H1 (cell line): ENCODE measurements around the gene WWC2. TPM values are rescaled to one million over a fixed set of nuclear protein-coding genes. Genes with fewer than 3 reads are reported as not detected.

Source experiments
- CTCF ChIA-PET: fragments of 300-600 bp; sonication (Branson Sonifier 250); formaldehyde crosslinking; loops from one replicate; lab custom pipeline; 2021; ENCODE audit not compliant: partially characterized antibody; lab: Charles Lee
- POLR2A ChIA-PET: fragments of 300-600 bp; sonication (Branson Sonifier 250); formaldehyde crosslinking; loops from one replicate; lab custom pipeline; 2021; ENCODE audit warnings: inconsistent platforms; ENCODE audit not compliant: partially characterized antibody; lab: Charles Lee
- DNase-seq, 2 experiments: peaks; one replicate each; pipeline versions ENCODE4 v3.0.0 to v3.0.0-alpha.2; 2010 to 2022; ENCODE audit warnings: low spot score in 2 of 2, low read depth in 1 of 2, mixed read lengths in 1 of 2
- FAIRE-seq: peaks from 2 replicates; lab custom pipeline; 2011; peaks lifted over from hg19 to GRCh38; lab: Jason Lieb, UNC
- H2AFZ ChIP-seq: 2 replicates; pipeline ENCODE4 v1.8.1; 2012; ENCODE audit warnings: low read length, inconsistent platforms
- H2AK5ac ChIP-seq: 2 replicates; pipeline ENCODE4 v1.6.1; 2013; ENCODE audit warnings: low read depth, low read length
- H2BK120ac ChIP-seq: replicated peaks from 2 replicates; pipeline ENCODE3; 2013; ENCODE audit warnings: low read depth, low read length, inconsistent platforms
- H2BK12ac ChIP-seq: 2 replicates; pipeline ENCODE4 v1.6.1; 2013; ENCODE audit warnings: low read depth, low read length
- H2BK15ac ChIP-seq: 2 replicates; pipeline ENCODE4 v1.6.1; 2013; ENCODE audit warnings: low read length
- H2BK20ac ChIP-seq: 2 replicates; pipeline ENCODE4 v1.6.1; 2013; ENCODE audit warnings: low read length
- H2BK5ac ChIP-seq: 2 replicates; pipeline ENCODE4 v1.6.1; 2013; ENCODE audit warnings: low read depth, low read length
- H3K14ac ChIP-seq: 2 replicates; pipeline ENCODE4 v1.6.1; 2013; ENCODE audit warnings: inconsistent platforms; ENCODE audit not compliant: insufficient read length
- H3K18ac ChIP-seq: 2 replicates; pipeline ENCODE4 v1.6.1; 2013; ENCODE audit warnings: low read length; ENCODE audit errors: extremely low read depth
- H3K23ac ChIP-seq: 2 replicates; pipeline ENCODE4 v1.6.1; 2013; ENCODE audit warnings: inconsistent platforms; ENCODE audit not compliant: insufficient read length
- H3K23me2 ChIP-seq: 2 replicates; pipeline ENCODE4 v1.6.1; 2013; ENCODE audit warnings: low read depth, low read length
- H3K27ac ChIP-seq: 2 replicates; pipeline ENCODE4 v1.6.1; 2011; ENCODE audit warnings: low read depth, low read length, inconsistent platforms
- H3K27me3 ChIP-seq, 4 experiments: replicated peaks in 1 of 4; 1 replicate in 1 of 4; 2 replicates in 3 of 4; pipeline versions ENCODE4 v1.6.1 to v1.8.1; 2011 to 2013; ENCODE audit warnings: low read length in 3 of 4, mild to moderate bottlenecking in 3 of 4, inconsistent platforms in 2 of 4, mixed read lengths in 2 of 4, moderate library complexity in 1 of 4; ENCODE audit not compliant: control insufficient read depth in 3 of 4, insufficient read depth in 3 of 4; ENCODE audit errors: extremely low read depth in 1 of 4
- H3K36me3 ChIP-seq, 4 experiments: 2 replicates each; pipeline versions ENCODE4 v1.6.1 to v1.8.1; 2011 to 2013; ENCODE audit warnings: mild to moderate bottlenecking in 4 of 4, low read length in 3 of 4, moderate library complexity in 2 of 4, control low read depth in 1 of 4, inconsistent platforms in 1 of 4; ENCODE audit not compliant: insufficient read depth in 4 of 4, control insufficient read depth in 2 of 4
- H3K4ac ChIP-seq: replicated peaks from 2 replicates; pipeline ENCODE3; 2013; ENCODE audit warnings: low read length, low read depth, mixed read lengths, inconsistent platforms; ENCODE audit not compliant: insufficient read length
- H3K4me1 ChIP-seq, 4 experiments: replicated peaks in 1 of 4; 1 replicate in 1 of 4; 2 replicates in 3 of 4; pipeline versions ENCODE4 v1.6.1 to v1.8.1; 2011 to 2013; ENCODE audit warnings: low read length in 3 of 4, inconsistent platforms in 2 of 4, mixed read lengths in 1 of 4; ENCODE audit not compliant: insufficient read depth in 4 of 4, control insufficient read depth in 3 of 4
- H3K4me2 ChIP-seq, 2 experiments: 2 replicates each; pipeline versions ENCODE4 v1.6.1 to v1.8.1; 2011 to 2013; ENCODE audit warnings: low read depth in 2 of 2, low read length in 2 of 2, control low read depth in 1 of 2, inconsistent platforms in 1 of 2, mild to moderate bottlenecking in 1 of 2; ENCODE audit not compliant: insufficient read depth in 1 of 2
- H3K4me3 ChIP-seq, 4 experiments: fragments of 200-600, 300-600 bp in 1 of 4; sonication (generic), shearing (Covaris generic), sonication (Bioruptor Twin) in 1 of 4; 2 replicates each; pipeline versions ENCODE4 v1.5.1 to v1.8.1; 2011 to 2016; ENCODE audit warnings: low read length in 4 of 4, low read depth in 3 of 4, control low read depth in 2 of 4, inconsistent platforms in 2 of 4, mild to moderate bottlenecking in 2 of 4, mixed read lengths in 1 of 4, moderate library complexity in 1 of 4; ENCODE audit not compliant: insufficient read depth in 2 of 4; ENCODE audit errors: extremely low read depth in 1 of 4
- H3K56ac ChIP-seq: replicated peaks from 2 replicates; pipeline ENCODE3; 2013; ENCODE audit warnings: low read depth, mild to moderate bottlenecking, mixed read lengths, low read length, inconsistent platforms; ENCODE audit not compliant: insufficient read length
- H3K79me1 ChIP-seq: 2 replicates; pipeline ENCODE4 v1.6.1; 2013; ENCODE audit warnings: low read depth, low read length, control low read depth
- H3K79me2 ChIP-seq, 2 experiments: 2 replicates each; pipeline versions ENCODE4 v1.6.1 to v1.8.1; 2012 to 2013; ENCODE audit warnings: low read length in 2 of 2, mild to moderate bottlenecking in 2 of 2, inconsistent platforms in 1 of 2; ENCODE audit not compliant: insufficient read depth in 2 of 2, control insufficient read depth in 1 of 2
- H3K9ac ChIP-seq, 4 experiments: replicated peaks in 1 of 4; 1 replicate in 1 of 4; 2 replicates in 3 of 4; pipeline versions ENCODE4 v1.6.1 to v1.8.1; 2011 to 2013; ENCODE audit warnings: low read depth in 3 of 4, low read length in 3 of 4, control low read depth in 2 of 4, mild to moderate bottlenecking in 2 of 4, moderate library complexity in 2 of 4, inconsistent platforms in 1 of 4; ENCODE audit errors: extremely low read depth in 1 of 4
- H3K9me3 ChIP-seq, 2 experiments: 2 replicates each; pipeline versions ENCODE4 v1.6.1 to v1.8.1; 2012 to 2013; ENCODE audit warnings: mild to moderate bottlenecking in 2 of 2, moderate library complexity in 2 of 2, control low read depth in 1 of 2, inconsistent platforms in 1 of 2, low read depth in 1 of 2, low read length in 1 of 2, mixed read lengths in 1 of 2; ENCODE audit not compliant: insufficient read depth in 2 of 2
- H4K20me1 ChIP-seq, 2 experiments: replicated peaks in 1 of 2; 2 replicates each; pipeline versions ENCODE3 to v1.8.1; 2011 to 2013; ENCODE audit warnings: inconsistent platforms in 2 of 2, low read length in 2 of 2, mild to moderate bottlenecking in 1 of 2; ENCODE audit not compliant: insufficient read depth in 2 of 2, control insufficient read depth in 1 of 2
- H4K5ac ChIP-seq: 2 replicates; pipeline ENCODE4 v1.6.1; 2013; ENCODE audit warnings: low read length, low read depth, mixed read lengths, inconsistent platforms; ENCODE audit not compliant: insufficient read length
- H4K8ac ChIP-seq: 2 replicates; pipeline ENCODE4 v1.8.0; 2013; ENCODE audit warnings: mild to moderate bottlenecking, moderate library complexity, low read length, inconsistent platforms; ENCODE audit not compliant: insufficient read depth; ENCODE audit errors: extremely low read depth
- H4K91ac ChIP-seq: replicated peaks from 2 replicates; pipeline ENCODE3; 2013; ENCODE audit warnings: low read length, mixed read lengths, inconsistent platforms; ENCODE audit not compliant: insufficient read length
- CHD2 ChIP-seq: IDR thresholded peaks from 2 replicates; pipeline ENCODE4 v1.6.1; 2012; ENCODE audit warnings: low read length, improper control_type of control experiment
- GTF2F1 ChIP-seq: IDR thresholded peaks from 2 replicates; pipeline ENCODE4 v1.6.1; 2012; ENCODE audit warnings: low read depth, low read length, improper control_type of control experiment, borderline replicate concordance
- HDAC6 ChIP-seq: IDR thresholded peaks from one replicate; pipeline ENCODE4 v1.7.1; 2012; ENCODE audit warnings: low read depth, mild to moderate bottlenecking, inconsistent platforms, low read length, moderate library complexity
- KDM1A ChIP-seq: fragments of 200-600, 300-600 bp; sonication (generic); IDR thresholded peaks from 2 replicates; pipeline ENCODE4 v1.7.1; 2016; ENCODE audit warnings: mild to moderate bottlenecking, low read length, borderline replicate concordance
- RFX5 ChIP-seq: IDR thresholded peaks from 2 replicates; pipeline ENCODE4 v1.6.1; 2011; ENCODE audit warnings: low read depth, low read length, improper control_type of control experiment, borderline replicate concordance
- SAP30 ChIP-seq: fragments of 300-600 bp; sonication (generic); IDR thresholded peaks from 2 replicates; pipeline ENCODE4 v1.7.1; 2012; ENCODE audit warnings: low read length, moderate library complexity, mild to moderate bottlenecking, inconsistent platforms; ENCODE audit not compliant: insufficient read depth, insufficient replicate concordance
- SUZ12 ChIP-seq: fragments of 200-600 bp; sonication (generic); IDR thresholded peaks from 2 replicates; pipeline ENCODE4 v1.6.1; 2012; ENCODE audit warnings: mild to moderate bottlenecking, inconsistent platforms, low read length, moderate library complexity, mixed read lengths
- TEAD4 ChIP-seq: IDR thresholded peaks from 2 replicates; pipeline ENCODE4 v1.6.1; 2012; ENCODE audit warnings: low read depth, low read length, inconsistent platforms, mixed read lengths
- WGBS, 2 experiments: shearing (Covaris generic) in 1 of 2; methylation state at CpG; one replicate each; pipeline versions ENCODE4 v1.1.6 to v1.1.7; 2013 to 2015; ENCODE audit warnings: low lambda C conversion rate in 2 of 2, mixed read lengths in 2 of 2, inconsistent platforms in 1 of 2, low coverage in 1 of 2, missing lambda C conversion rate in 1 of 2; ENCODE audit not compliant: insufficient replicate concordance in 2 of 2, insufficient coverage in 1 of 2, insufficient read length in 1 of 2; ENCODE audit errors: extremely low coverage in 1 of 2, missing lambda C conversion rate in 1 of 2; 5-methylcytosine and 5-hydroxymethylcytosine counted together
- polyA plus RNA-seq, 7 experiments: library from polyadenylated mRNA; depleted of rRNA in 3 of 7; stranded (reverse) in 5 of 7; unstranded in 2 of 7; fragments of >200 nt in 5 of 7; fragments of 200-250 nt in 2 of 7; gene quantifications; 1 replicate in 5 of 7; 2 replicates in 1 of 7; 4 replicates in 1 of 7; pipeline versions ENCODE4 v1.2.1 to v1.2.3, GENCODE V29; 2011 to 2013; ENCODE audit warnings: missing spikeins in 2 of 7, mixed read lengths in 2 of 7
- total RNA-seq: library from RNA; stranded (reverse); fragmentation: NEBNext Ultra II Directional; extraction: Animal tissue kit (Norgen Biotek cat#: 25700); gene quantifications from 2 replicates; pipeline ENCODE4 v1.2.1, GENCODE V29; 2021
- TF ChIP-seq, protein P1 (sequence below), 3 experiments: IDR thresholded peaks; 1 replicate in 2 of 3; 2 replicates in 1 of 3; pipeline versions ENCODE4 v1.5.1 to v1.6.1; 2011; ENCODE audit warnings: low read length in 3 of 3, mild to moderate bottlenecking in 3 of 3, inconsistent platforms in 2 of 3, low read depth in 1 of 3, moderate library complexity in 1 of 3; ENCODE audit not compliant: insufficient read depth in 1 of 3; ENCODE audit errors: control extremely low read depth in 1 of 3

Gene WWC2
- total and polyA plus RNA-seq, 2 of the 8 experiments (the other 6 are each of a cell fraction or from before 2014, with no cell fraction given): 17.6 to 135 TPM

DNA sequence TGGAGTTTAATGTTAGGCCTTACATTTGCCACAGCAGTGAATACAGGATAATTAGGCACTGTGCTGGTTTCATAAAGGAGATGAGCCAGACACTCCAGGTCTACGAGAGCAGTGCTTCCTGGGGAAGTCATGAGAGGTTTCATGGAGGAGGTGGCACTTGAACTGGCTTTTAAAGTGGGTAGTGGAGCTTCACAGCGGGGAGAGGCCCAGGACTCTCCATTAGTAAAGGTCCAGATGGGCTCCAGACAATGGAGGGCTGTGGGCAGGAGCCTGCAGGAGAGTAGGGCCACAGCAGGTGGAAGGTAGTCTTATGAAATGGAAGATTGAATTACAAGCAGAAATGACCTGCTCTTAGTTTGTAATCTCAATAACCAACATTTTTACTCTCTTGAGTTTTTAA is 192.0 kb downstream of the WWC2 start:
- DNase-seq: no peak
- Histone ChIP-seq H3K23ac (no peak overlapping the region), H2BK120ac (no peak overlapping the region), H3K9ac (no peak overlapping the region), H3K4me3 (no peak overlapping the region), H3K27me3 (no peaks in the 10 kb centered on the region), H2BK5ac (no peak overlapping the region), H3K36me3 (peaks cover 19 to 57% (median 48%) of the 10 kb centered on the region in 4 experiments), H3K27ac (no peak overlapping the region), H4K5ac (no peak overlapping the region), H3K18ac (no peak overlapping the region), H2BK20ac (no peak overlapping the region), H3K14ac (no peak overlapping the region), H3K79me2 (no peaks in the 10 kb centered on the region), H3K4me2 (no peak overlapping the region), H3K56ac (no peak overlapping the region), H2AFZ (no peak overlapping the region), H2BK12ac (no peak overlapping the region), H3K4ac (no peak overlapping the region), H3K23me2 (no peaks in the 10 kb centered on the region), H3K79me1 (no peaks in the 10 kb centered on the region), H4K8ac (no peak overlapping the region), H4K20me1 (peaks cover 0 to 4% of the 10 kb centered on the region in 2 experiments), H3K9me3 (no peaks in the 10 kb centered on the region), H2BK15ac (no peak overlapping the region), H3K4me1 (no peaks in the 10 kb centered on the region), H2AK5ac (no peak overlapping the region), H4K91ac (no peak overlapping the region)
- WGBS, 2 experiments: 86% methylated on average over 2 of the region's 2 CpGs; no CpG with 5 or more reads in 1 of the 2 experiments
- ChIA-PET POLR2A (interaction anchor here (0.5 to 1.8 kb wide), 3 partner anchors 13 to 173 kb away, joined by 4 read pairs; no protein-coding TSS in a partner anchor), CTCF (interaction anchor here (1.4 to 2.8 kb wide), 2 partner anchors 10 to 31 kb away, joined by 7 to 10 read pairs; no protein-coding TSS in a partner anchor)
- no peak for FAIRE-seq
- TF ChIP-seq GTF2F1 (no peak), SUZ12 (no peak), RFX5 (no peak), HDAC6 (no peak), SAP30 (no peak), TEAD4 (no peak), CHD2 (no peak), KDM1A (no peak)
- TF ChIP-seq, protein P1, sequence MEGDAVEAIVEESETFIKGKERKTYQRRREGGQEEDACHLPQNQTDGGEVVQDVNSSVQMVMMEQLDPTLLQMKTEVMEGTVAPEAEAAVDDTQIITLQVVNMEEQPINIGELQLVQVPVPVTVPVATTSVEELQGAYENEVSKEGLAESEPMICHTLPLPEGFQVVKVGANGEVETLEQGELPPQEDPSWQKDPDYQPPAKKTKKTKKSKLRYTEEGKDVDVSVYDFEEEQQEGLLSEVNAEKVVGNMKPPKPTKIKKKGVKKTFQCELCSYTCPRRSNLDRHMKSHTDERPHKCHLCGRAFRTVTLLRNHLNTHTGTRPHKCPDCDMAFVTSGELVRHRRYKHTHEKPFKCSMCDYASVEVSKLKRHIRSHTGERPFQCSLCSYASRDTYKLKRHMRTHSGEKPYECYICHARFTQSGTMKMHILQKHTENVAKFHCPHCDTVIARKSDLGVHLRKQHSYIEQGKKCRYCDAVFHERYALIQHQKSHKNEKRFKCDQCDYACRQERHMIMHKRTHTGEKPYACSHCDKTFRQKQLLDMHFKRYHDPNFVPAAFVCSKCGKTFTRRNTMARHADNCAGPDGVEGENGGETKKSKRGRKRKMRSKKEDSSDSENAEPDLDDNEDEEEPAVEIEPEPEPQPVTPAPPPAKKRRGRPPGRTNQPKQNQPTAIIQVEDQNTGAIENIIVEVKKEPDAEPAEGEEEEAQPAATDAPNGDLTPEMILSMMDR (IDR thresholded peaks at IDR 0.05; ENCODE audit: control extremely low read depth in 1 of 3, insufficient read depth in 1 of 3, low read depth in 1 of 3, low read length in 3 of 3): no peak
